HEK293 (cell line): ENCODE results near the gene GAPDHS.
A peak's percentile ranks its signal among the peaks of the same experiment; 100 is the strongest.

ENCODE experiments used
- ATF2 ChIP-seq: fragments of 450-650 bp; formaldehyde crosslinking; IDR thresholded peaks from 2 replicates; pipeline ENCODE4 v1.5.1; 2016; ENCODE audit warnings: missing biosample characterization, missing genetic modification characterization, low read depth
- EGR2 ChIP-seq: fragments of 450-650 bp; formaldehyde crosslinking; IDR thresholded peaks from 2 replicates; pipeline ENCODE4 v1.5.1; 2016; ENCODE audit warnings: low read depth, missing biosample characterization, missing genetic modification characterization
- IKZF3 ChIP-seq: fragments of 450-650 bp; IDR thresholded peaks from 2 replicates; pipeline ENCODE4 v1.5.0; 2018; ENCODE audit warnings: missing biosample characterization, mild to moderate bottlenecking, missing genetic modification characterization, moderate library complexity
- SCRT1 ChIP-seq: fragments of 450-650 bp; formaldehyde crosslinking; IDR thresholded peaks from 2 replicates; pipeline ENCODE4 v1.5.1; 2016; ENCODE audit warnings: missing biosample characterization, missing genetic modification characterization, borderline replicate concordance
- SP2 ChIP-seq: fragments of 450-650 bp; formaldehyde crosslinking; IDR thresholded peaks from 2 replicates; pipeline ENCODE4 v1.5.1; 2016; ENCODE audit warnings: missing biosample characterization, missing genetic modification characterization
- SP3 ChIP-seq: fragments of 450-650 bp; formaldehyde crosslinking; IDR thresholded peaks from 2 replicates; pipeline ENCODE4 v1.5.1; 2016; ENCODE audit warnings: missing biosample characterization, missing genetic modification characterization
- YY2 ChIP-seq: fragments of 450-650 bp; formaldehyde crosslinking; IDR thresholded peaks from 2 replicates; pipeline ENCODE4 v1.5.1; 2016; ENCODE audit warnings: missing biosample characterization, missing genetic modification characterization
- ZBTB6 ChIP-seq: fragments of 450-650 bp; formaldehyde crosslinking; IDR thresholded peaks from 2 replicates; pipeline ENCODE4 v1.5.1; 2017; ENCODE audit warnings: missing biosample characterization, missing genetic modification characterization
- ZFP37 ChIP-seq: fragments of 450-650 bp; formaldehyde crosslinking; IDR thresholded peaks from 2 replicates; pipeline ENCODE4 v1.5.1; 2016; ENCODE audit warnings: missing biosample characterization, missing genetic modification characterization
- ZFP41 ChIP-seq: fragments of 450-650 bp; formaldehyde crosslinking; IDR thresholded peaks from 2 replicates; pipeline ENCODE4 v1.5.1; 2016; ENCODE audit warnings: missing biosample characterization, missing genetic modification characterization, borderline replicate concordance
- ZNF155 ChIP-seq: fragments of 450-650 bp; formaldehyde crosslinking; IDR thresholded peaks from 2 replicates; pipeline ENCODE4 v1.5.1; 2016; ENCODE audit warnings: missing biosample characterization, missing genetic modification characterization
- ZNF157 ChIP-seq: fragments of 450-650 bp; formaldehyde crosslinking; IDR thresholded peaks from 2 replicates; pipeline ENCODE4 v1.5.1; 2016; ENCODE audit warnings: missing biosample characterization, missing genetic modification characterization
- ZNF19 ChIP-seq: fragments of 450-650 bp; formaldehyde crosslinking; IDR thresholded peaks from 2 replicates; pipeline ENCODE4; 2016; ENCODE audit warnings: missing biosample characterization, missing genetic modification characterization, low read depth
- ZNF26 ChIP-seq: fragments of 450-650 bp; formaldehyde crosslinking; IDR thresholded peaks from 2 replicates; pipeline ENCODE4 v1.5.1; 2016; ENCODE audit warnings: missing biosample characterization, missing genetic modification characterization
- ZNF292 ChIP-seq: fragments of 450-650 bp; formaldehyde crosslinking; IDR thresholded peaks from 2 replicates; pipeline ENCODE4 v1.5.1; 2016; ENCODE audit warnings: low read depth, missing biosample characterization, missing genetic modification characterization, borderline replicate concordance
- ZNF362 ChIP-seq: fragments of 450-650 bp; formaldehyde crosslinking; IDR thresholded peaks from 2 replicates; pipeline ENCODE4 v1.5.1; 2016; ENCODE audit warnings: missing biosample characterization, missing genetic modification characterization
- ZNF398 ChIP-seq: fragments of 450-650 bp; formaldehyde crosslinking; IDR thresholded peaks from 2 replicates; pipeline ENCODE4 v1.5.1; 2017; ENCODE audit warnings: missing biosample characterization, missing genetic modification characterization
- ZNF449 ChIP-seq: fragments of 450-650 bp; formaldehyde crosslinking; IDR thresholded peaks from 2 replicates; pipeline ENCODE4 v1.5.1; 2017; ENCODE audit warnings: missing biosample characterization, mild to moderate bottlenecking, missing genetic modification characterization, moderate library complexity
- ZNF549 ChIP-seq: fragments of 450-650 bp; IDR thresholded peaks from 2 replicates; pipeline ENCODE4 v1.5.1; 2018; ENCODE audit warnings: missing biosample characterization, missing genetic modification characterization, mild to moderate bottlenecking, inconsistent platforms, moderate library complexity
- ZNF580 ChIP-seq: fragments of 450-650 bp; formaldehyde crosslinking; IDR thresholded peaks from 2 replicates; pipeline ENCODE4 v1.5.1; 2016; ENCODE audit warnings: missing biosample characterization, missing genetic modification characterization
- ZNF610 ChIP-seq: fragments of 450-650 bp; formaldehyde crosslinking; IDR thresholded peaks from 2 replicates; pipeline ENCODE4 v1.5.1; 2016; ENCODE audit warnings: missing biosample characterization, missing genetic modification characterization, borderline replicate concordance
- ZNF623 ChIP-seq: fragments of 450-650 bp; formaldehyde crosslinking; IDR thresholded peaks from 2 replicates; pipeline ENCODE4 v1.5.1; 2016; ENCODE audit warnings: missing biosample characterization, missing genetic modification characterization
- ZNF692 ChIP-seq: fragments of 450-650 bp; formaldehyde crosslinking; IDR thresholded peaks from 2 replicates; pipeline ENCODE4 v1.5.1; 2016; ENCODE audit warnings: missing biosample characterization, missing genetic modification characterization
- ZSCAN5A ChIP-seq: fragments of 450-650 bp; formaldehyde crosslinking; IDR thresholded peaks from 2 replicates; pipeline ENCODE4 v1.5.1; 2016; ENCODE audit warnings: missing biosample characterization, missing genetic modification characterization

Gene GAPDHS

GRCh38 chr19:35509861-35510625, 23.2 kb upstream of the GAPDHS start (continued):
- TF ChIP-seq ZNF449: peak; percentile 72
- no peak for TF ChIP-seq ZNF19 (tag by site-specific recombination)
- no peak for TF ChIP-seq ZNF549 (tag by site-specific recombination)
- no peak for TF ChIP-seq ZNF155 (tag by site-specific recombination)
- peak; percentile 96 for TF ChIP-seq ZFP37 (tag by site-specific recombination)
- TF ChIP-seq ZNF580 (tag by site-specific recombination): peak; percentile 80
- TF ChIP-seq ZNF292 (tag by site-specific recombination): no peak
- TF ChIP-seq SP2 (tag by site-specific recombination): peak; percentile 51; the same call in 1 of the 2 replicates
- peak; percentile 86 for TF ChIP-seq EGR2 (tag by site-specific recombination)
- TF ChIP-seq ZNF692: peak; percentile 69
- TF ChIP-seq ZNF362: no peak
- TF ChIP-seq ZNF26 (tag by site-specific recombination): no peak
- peak; percentile 88 for TF ChIP-seq ZBTB6 (tag by site-specific recombination)
- no peak for TF ChIP-seq ZFP41
- no peak for TF ChIP-seq ATF2 (tag by site-specific recombination)
- TF ChIP-seq ZNF610 (tag by site-specific recombination): peak; percentile 96
- TF ChIP-seq ZNF623: 0 out of 2 replicates have a peak, but pooled peaks have one; percentile 30
- TF ChIP-seq YY2 (tag by site-specific recombination): peak; percentile 84
- peak; percentile 80 for TF ChIP-seq SP3
- peak; percentile 62; the same call in 1 of the 2 replicates for TF ChIP-seq SCRT1 (tag by site-specific recombination)
- TF ChIP-seq ZSCAN5A (tag by site-specific recombination): no peak
- no peak; the same call in 1 of the 2 replicates for TF ChIP-seq ZNF157 (tag by site-specific recombination)
- TF ChIP-seq ZNF398 (tag by site-specific recombination): peak; percentile 44; the same call in 1 of the 2 replicates
- peak; percentile 77 for TF ChIP-seq IKZF3 (tag by site-specific recombination)
